ENCODE results near the gene LEF1.

The LEF1 gene

DNA sequence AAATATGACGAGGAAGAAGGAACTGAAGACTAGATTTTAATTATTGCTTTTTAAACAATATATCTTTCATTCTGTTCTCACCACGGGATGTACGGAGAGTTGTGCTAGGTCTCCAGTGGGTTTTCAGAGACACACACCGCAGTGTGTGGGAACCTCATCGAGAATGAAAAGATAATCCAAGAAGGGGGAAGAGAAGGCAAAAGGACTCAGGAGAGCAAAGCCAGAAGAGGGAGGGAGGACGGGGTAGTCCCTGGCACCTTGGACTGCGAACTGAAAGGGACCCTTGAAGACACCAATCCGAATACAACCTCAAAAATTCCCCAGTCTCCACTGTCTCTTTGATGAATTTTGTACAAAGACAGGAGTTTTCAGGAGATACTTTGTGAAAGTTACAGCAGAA lies 932 bp upstream of the LEF1 start:
- H3K9ac ChIP-seq = no peak overlapping the region
- no peak overlapping the region for H3K4me3 ChIP-seq (IDR thresholded peaks at IDR 0.05; ENCODE audit: insufficient read depth, low read depth, low read length)
- H3K27me3 ChIP-seq (ENCODE audit: insufficient read depth, low read depth) = peaks cover 13% of the 10 kb centered on the region
- no peaks in the 10 kb centered on the region for H3K36me3 ChIP-seq (ENCODE audit: insufficient read depth)
- H4K20me1 ChIP-seq (ENCODE audit: insufficient read depth) = no peaks in the 10 kb centered on the region
- TF ChIP-seq, protein P1, sequence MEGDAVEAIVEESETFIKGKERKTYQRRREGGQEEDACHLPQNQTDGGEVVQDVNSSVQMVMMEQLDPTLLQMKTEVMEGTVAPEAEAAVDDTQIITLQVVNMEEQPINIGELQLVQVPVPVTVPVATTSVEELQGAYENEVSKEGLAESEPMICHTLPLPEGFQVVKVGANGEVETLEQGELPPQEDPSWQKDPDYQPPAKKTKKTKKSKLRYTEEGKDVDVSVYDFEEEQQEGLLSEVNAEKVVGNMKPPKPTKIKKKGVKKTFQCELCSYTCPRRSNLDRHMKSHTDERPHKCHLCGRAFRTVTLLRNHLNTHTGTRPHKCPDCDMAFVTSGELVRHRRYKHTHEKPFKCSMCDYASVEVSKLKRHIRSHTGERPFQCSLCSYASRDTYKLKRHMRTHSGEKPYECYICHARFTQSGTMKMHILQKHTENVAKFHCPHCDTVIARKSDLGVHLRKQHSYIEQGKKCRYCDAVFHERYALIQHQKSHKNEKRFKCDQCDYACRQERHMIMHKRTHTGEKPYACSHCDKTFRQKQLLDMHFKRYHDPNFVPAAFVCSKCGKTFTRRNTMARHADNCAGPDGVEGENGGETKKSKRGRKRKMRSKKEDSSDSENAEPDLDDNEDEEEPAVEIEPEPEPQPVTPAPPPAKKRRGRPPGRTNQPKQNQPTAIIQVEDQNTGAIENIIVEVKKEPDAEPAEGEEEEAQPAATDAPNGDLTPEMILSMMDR (conservative IDR thresholded peaks at IDR 0.05; ENCODE audit: low read depth, low read length) = no peak
- peaks cover 22% of the 10 kb centered on the region for H3K4me1 ChIP-seq (ENCODE audit: low read depth, poor library complexity, severe bottlenecking)
- H3K79me2 ChIP-seq (ENCODE audit: insufficient read depth, low read depth) = peaks cover 14% of the 10 kb centered on the region
- H2AFZ ChIP-seq (ENCODE audit: low read depth) = no peak overlapping the region
- H3K27ac ChIP-seq = no peak overlapping the region
- H3K4me2 ChIP-seq = no peak overlapping the region

DNA sequence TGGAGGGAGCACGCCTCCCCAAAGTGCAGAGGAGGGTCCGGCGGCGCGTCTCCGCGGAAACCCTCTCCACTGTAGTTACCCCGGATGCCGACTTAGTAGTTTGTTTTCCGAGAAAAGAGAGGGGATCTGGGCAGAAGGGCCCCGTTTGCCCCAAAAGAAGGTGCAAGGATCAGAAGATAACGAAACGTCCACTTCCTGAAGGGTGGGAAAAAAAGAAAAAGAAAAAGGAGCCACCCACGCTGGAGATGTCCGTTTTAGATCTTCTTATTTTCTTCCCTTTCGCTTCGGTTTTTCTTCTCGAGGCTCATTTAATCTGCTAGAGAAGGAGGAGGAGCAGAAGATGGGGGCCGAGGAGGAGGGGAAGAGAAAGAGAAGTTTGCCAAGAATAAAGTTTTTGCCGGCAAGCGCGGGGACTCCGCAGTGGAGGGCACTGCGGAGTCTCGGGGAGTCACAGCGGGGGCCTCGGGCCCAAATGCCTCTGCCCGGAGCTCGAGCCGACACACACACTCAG lies 517 bp downstream of the LEF1 start:
- Histone ChIP-seq H3K4me2 (peak overlapping the region; percentile 82), H3K36me3 (ENCODE audit: insufficient read depth) (no peaks in the 10 kb centered on the region), H3K9ac (peak overlapping the region; percentile 67), H2AFZ (ENCODE audit: low read depth) (peak overlapping the region; percentile 95), H3K4me1 (ENCODE audit: low read depth, poor library complexity, severe bottlenecking) (peaks cover 21% of the 10 kb centered on the region), H3K4me3 (IDR thresholded peaks at IDR 0.05; ENCODE audit: insufficient read depth, low read depth, low read length) (no peak overlapping the region), H4K20me1 (ENCODE audit: insufficient read depth) (no peaks in the 10 kb centered on the region), H3K27ac (peak overlapping the region; percentile 52), H3K79me2 (ENCODE audit: insufficient read depth, low read depth) (peaks cover 19% of the 10 kb centered on the region), H3K27me3 (ENCODE audit: insufficient read depth, low read depth) (peaks cover 13% of the 10 kb centered on the region)
- TF ChIP-seq, protein P1 (conservative IDR thresholded peaks at IDR 0.05; ENCODE audit: low read depth, low read length) = no peak

DNA sequence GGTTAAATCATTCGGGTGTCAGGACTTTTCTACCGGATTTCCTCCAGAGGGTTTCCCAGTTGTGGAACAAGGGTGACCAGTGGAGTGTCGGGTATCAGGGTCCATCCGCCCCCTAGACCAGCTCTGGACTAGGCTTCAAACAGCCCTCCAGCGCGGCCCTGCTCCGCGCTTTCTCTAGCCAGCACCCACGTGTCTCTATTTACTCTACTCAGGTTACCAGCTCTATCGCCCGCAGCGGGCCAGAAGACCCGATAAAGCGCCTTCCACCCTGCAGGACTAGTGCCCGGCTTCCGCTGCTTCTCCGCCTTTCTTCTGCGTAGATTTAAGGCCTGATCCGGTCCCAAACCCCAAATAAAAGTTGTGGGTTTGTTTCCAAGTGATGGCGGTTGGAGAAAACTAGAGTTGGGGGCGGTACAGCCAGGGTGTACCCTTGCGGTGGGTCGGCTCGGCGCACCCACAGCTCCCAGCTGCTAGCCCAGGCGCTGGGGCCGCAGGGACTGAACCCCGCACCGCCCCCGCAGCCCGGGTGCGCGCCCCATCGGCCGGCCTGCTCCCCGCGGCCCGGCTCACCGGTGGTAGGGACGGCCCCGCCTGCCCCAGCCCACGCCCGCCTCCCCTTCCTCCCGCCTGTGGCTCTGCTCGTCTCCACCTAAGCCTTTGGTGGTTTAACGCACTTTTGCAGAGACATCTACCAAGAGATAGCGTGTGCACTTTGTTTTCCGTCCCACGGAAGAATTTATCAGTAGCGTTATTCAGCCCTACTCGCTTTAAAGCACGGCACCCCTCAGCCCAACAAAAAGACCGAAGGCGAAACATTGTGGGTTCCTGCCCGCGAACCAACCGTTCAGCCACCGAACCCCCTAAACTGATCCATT lies 2.1 kb downstream of the LEF1 start:
- TF ChIP-seq, protein P1 (conservative IDR thresholded peaks at IDR 0.05; ENCODE audit: low read depth, low read length) = no peak
- peaks cover 12% of the 10 kb centered on the region for H3K27me3 ChIP-seq (ENCODE audit: insufficient read depth, low read depth)
- H3K4me2 ChIP-seq = peak overlapping the region; percentile 76
- H3K27ac ChIP-seq = peak overlapping the region; percentile 8; the same call in 1 of the 2 replicates
- no peaks in the 10 kb centered on the region for H4K20me1 ChIP-seq (ENCODE audit: insufficient read depth)
- H3K36me3 ChIP-seq (ENCODE audit: insufficient read depth) = no peaks in the 10 kb centered on the region
- H2AFZ ChIP-seq (ENCODE audit: low read depth) = peak overlapping the region; percentile 95
- H3K79me2 ChIP-seq (ENCODE audit: insufficient read depth, low read depth) = peaks cover 19% of the 10 kb centered on the region
- peak overlapping the region; percentile 67; the same call in 1 of the 2 replicates for H3K9ac ChIP-seq
- H3K4me1 ChIP-seq (ENCODE audit: low read depth, poor library complexity, severe bottlenecking) = peaks cover 25% of the 10 kb centered on the region
- H3K4me3 ChIP-seq (IDR thresholded peaks at IDR 0.05; ENCODE audit: insufficient read depth, low read depth, low read length) = no peak overlapping the region

DNA sequence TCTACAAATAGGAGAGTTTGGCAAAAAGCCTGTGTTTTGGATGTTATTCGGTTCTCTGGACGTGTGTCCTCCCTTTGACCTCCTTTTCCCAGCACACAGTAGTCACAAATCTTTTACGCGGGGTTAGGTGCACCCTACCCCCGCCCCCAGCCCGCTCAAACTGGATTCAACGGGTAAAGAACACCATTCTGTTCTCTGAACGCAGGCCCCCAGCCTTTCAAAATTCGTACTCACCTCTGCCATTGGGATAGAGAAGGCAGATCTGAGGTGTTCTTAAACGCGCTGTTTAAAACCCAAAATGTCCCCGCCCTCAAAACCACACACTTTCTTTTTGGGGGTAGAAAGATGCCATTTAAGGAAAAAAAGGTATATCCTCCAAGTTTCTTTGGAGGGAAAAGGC lies 2.7 kb downstream of the LEF1 start:
- TF ChIP-seq, protein P1 (conservative IDR thresholded peaks at IDR 0.05; ENCODE audit: low read depth, low read length) = no peak
- Histone ChIP-seq H3K4me1 (ENCODE audit: low read depth, poor library complexity, severe bottlenecking) (peaks cover 31% of the 10 kb centered on the region), H4K20me1 (ENCODE audit: insufficient read depth) (no peaks in the 10 kb centered on the region), H3K4me3 (IDR thresholded peaks at IDR 0.05; ENCODE audit: insufficient read depth, low read depth, low read length) (no peak overlapping the region), H3K27me3 (ENCODE audit: insufficient read depth, low read depth) (peaks cover 6% of the 10 kb centered on the region), H3K9ac (peak overlapping the region; percentile 67; the same call in 1 of the 2 replicates), H3K27ac (peak overlapping the region; percentile 8; the same call in 1 of the 2 replicates), H2AFZ (ENCODE audit: low read depth) (peak overlapping the region; percentile 95; the same call in 1 of the 2 replicates), H3K79me2 (ENCODE audit: insufficient read depth, low read depth) (peaks cover 19% of the 10 kb centered on the region), H3K4me2 (peak overlapping the region; percentile 76), H3K36me3 (ENCODE audit: insufficient read depth) (no peaks in the 10 kb centered on the region)

All from KMS-11 (cell line).